NCI-H510A treated with DMSO at 0.1 percent for 48 hours (cell line): Measurements from ENCODE around the gene MDM2.
"Not testable (repeated sequence)": the region's sequence is repeated elsewhere in the genome, so short reads cannot be mapped to it uniquely, and the experiment has no call there.

Experiments used
- DNase-seq: peaks from one replicate; lab custom pipeline; 2025; lab: John Stamatoyannopoulos, UW

Gene MDM2

DNA sequence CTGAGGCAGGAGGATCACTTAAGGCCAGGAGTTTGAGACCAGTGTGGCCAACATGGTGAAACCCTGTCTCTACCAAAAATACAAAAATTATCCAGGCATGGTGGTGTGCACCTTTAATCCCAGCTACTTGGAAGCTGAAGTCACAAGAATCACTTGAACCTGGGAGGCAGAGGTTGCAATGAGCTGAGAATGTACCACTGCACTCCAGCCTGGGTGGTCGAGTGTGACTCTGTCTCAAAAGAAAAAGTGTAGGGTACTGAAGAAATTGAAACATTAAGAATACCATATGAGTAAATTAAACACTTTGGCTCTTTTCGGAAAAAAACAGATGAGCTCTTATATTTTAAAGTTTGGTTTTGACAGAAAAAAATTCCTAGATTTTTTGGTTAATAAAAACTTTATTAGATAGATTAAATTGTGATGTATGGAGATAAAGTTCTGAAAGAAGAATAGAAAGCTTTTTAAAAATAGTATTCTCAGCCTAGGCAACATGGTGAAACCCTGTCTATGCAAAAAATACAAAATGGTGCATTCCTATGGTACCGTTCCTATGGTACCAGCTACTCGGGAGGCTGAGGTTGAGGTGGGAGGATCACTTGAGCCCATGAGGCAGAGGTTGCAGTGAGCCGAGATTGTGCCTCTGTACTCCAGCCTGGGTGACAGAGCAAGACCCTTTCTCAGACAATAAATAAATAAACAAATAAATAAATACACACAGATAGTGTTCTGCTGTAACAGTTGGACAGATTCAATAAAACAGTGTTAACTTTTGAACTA is 20.1 kb downstream of the MDM2 start:
- DNase-seq, result no peak

DNA sequence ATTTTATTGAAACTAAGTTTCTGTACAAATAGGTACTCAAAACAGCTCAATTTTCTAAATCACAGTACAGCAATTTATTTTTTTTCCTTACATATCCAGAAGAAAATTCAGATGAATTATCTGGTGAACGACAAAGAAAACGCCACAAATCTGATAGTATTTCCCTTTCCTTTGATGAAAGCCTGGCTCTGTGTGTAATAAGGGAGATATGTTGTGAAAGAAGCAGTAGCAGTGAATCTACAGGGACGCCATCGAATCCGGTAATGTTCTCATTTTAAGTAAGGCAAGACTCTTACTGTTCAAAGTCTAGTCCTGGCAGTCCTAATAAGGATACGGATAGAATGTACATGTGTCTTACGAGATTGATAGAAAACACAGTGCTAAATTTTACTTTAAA is 20.7 kb downstream of the MDM2 start:
- DNase-seq, result no peak

GRCh38 chr12:68831272-68831671 is 23.3 kb downstream of the MDM2 start:
- no peak for DNase-seq

GRCh38 chr12:68831751-68832503 is 23.9 kb downstream of the MDM2 start:
- DNase-seq, result no peak

GRCh38 chr12:68832504-68832867 is 24.5 kb downstream of the MDM2 start:
- DNase-seq, result no peak

DNA sequence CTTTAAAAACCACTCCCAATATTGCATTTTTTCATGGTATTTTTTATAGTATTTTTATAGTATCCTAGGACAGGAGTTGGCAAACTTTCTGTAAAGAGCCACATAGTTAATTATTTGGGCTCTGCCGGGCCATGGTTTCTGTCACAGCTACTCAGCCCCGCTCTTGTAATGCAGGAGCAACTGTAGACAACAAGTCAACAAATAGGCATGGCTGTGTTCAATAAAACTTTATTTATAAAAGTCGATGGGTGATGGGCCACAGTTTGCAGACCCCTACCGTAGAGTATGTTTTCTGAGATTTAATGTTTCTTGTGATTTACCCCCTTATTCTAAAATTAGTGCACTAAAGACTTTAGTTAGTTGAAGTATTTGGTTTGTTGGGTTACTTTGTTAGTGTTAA is 25.5 kb downstream of the MDM2 start:
- DNase-seq, result no peak

- DNase-seq, result no peak
Observed at GRCh38 chr12:68835333-68835908, 27.4 kb downstream of the MDM2 start.

GRCh38 chr12:68837215-68837614 is 29.2 kb downstream of the MDM2 start:
- DNase-seq, result no peak

DNA sequence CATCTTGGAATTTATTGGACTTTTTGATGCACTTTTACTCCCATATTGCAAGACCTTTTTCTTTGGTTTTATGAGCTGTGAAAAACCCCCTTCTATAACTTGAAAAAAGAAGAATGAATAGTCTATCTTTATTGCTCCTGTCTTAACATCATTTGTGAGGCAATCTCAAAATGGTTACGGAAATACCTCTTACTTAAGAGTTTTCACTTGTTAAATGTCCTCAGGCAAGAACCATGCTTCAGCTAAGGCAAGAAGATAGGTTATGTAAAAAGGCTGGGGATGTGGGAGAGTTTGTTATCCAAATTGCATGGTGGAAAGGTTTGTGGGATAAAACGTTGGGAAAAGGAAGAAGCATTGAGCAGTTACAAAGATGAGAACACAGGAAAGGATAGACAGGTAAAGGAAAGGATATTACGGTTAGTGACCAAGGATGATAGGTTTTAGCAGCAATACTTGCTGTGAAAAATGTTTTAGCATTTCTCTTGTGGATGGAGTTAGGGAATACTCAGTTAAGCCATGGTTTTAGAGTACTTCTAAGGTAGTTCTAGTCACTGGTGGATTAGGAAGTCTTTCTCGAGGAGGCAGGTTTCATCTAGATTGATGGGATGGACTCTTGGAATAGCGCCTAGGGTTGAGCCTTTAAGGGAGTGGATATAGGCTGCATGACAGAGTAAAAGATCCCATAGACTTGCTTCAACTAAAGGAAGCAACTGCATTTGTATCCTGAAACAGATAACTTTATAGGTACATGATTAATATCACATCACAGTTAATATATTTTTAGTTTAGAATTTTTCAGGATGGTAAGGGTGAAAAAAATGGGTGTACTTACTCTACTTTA is 30.3 kb downstream of the MDM2 start:
- DNase-seq, result no peak

- DNase-seq, result no peak
Observed at GRCh38 chr12:68839183-68840147, 31.5 kb downstream of the MDM2 start.

DNA sequence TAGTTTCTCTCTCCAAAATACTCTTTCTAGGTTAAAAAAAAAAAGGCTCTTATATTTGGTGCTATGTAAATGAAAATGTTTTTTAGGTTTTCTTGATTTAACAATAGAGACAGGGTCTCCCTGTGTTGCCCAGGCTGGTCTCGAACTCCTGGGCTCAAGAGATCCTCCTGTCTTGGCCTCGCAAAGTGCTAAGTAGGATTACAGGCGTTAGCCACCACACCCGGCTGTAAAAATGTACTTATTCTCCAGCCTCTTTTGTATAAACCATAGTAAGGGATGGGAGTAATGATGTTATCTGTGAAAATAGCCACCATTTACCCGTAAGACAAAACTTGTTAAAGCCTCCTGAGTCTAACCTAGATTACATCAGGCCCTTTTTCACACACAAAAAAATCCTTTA is 33.2 kb downstream of the MDM2 start:
- not testable (repeated sequence) for DNase-seq

GRCh38 chr12:68841717-68842116 is 33.7 kb downstream of the MDM2 start:
- no peak for DNase-seq

DNA sequence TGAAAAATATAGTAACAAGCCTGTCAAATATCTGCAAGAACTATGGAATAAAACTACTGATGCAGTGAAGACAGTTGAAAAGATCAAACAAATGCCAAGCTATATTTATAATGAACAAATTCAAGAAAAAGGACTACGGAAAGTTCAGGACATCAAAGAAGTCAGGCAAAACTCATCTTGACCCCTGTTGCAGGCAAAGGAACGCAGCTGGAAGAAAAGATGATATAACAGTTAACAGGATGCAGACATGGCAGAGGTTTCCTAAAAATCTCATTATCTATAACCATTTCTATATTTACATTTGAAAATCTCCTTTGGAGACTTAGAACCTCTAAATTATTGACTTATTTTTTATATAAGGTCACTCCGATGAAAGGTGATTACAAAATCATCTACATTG is 34.1 kb downstream of the MDM2 start:
- DNase-seq, result no peak

DNA sequence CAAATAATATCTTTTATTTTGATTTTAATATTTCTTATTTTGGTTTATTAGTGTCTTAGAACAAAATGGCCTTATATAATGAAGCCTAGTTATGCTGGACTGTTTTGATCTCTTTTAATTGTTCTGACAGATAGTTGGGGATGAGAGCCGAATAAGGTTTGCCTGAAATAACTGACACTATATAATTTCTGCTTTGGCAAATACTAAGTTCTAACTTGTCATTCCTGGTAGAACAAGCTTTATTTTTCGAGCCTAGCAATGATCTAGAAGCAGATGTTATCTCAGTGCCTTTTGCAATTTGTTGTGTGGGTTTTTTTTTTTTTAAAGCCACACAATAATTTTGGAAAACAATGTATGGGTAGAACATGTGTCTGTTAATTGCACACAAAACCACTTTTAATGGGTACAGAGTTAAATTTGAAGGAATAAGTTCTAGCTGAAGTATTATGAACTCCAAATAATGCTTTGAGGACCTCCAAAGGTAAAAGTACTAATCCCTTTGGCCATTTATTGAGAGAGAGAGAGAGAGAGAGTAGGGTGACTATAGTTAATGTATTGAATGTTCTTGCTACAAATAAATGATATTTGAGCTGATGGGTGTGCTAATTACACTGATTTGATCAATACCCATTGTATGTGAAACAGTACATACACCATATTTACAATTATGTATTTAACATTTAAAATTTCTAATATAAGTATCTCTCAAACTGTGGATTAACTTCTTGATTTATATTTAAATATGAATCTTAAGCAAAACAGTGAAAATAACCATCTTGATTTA is 35.0 kb downstream of the MDM2 start:
- DNase-seq, result no peak

- DNase-seq, result no peak
Observed at GRCh38 chr12:68844318-68844745, 36.4 kb downstream of the MDM2 start.

- no peak for DNase-seq
Observed at GRCh38 chr12:68844788-68845695, 37.1 kb downstream of the MDM2 start.

GRCh38 chr12:68846811-68847210 is 38.8 kb downstream of the MDM2 start:
- DNase-seq, result no peak

GRCh38 chr12:68850390-68850789 is 42.4 kb downstream of the MDM2 start:
- no peak for DNase-seq

DNA sequence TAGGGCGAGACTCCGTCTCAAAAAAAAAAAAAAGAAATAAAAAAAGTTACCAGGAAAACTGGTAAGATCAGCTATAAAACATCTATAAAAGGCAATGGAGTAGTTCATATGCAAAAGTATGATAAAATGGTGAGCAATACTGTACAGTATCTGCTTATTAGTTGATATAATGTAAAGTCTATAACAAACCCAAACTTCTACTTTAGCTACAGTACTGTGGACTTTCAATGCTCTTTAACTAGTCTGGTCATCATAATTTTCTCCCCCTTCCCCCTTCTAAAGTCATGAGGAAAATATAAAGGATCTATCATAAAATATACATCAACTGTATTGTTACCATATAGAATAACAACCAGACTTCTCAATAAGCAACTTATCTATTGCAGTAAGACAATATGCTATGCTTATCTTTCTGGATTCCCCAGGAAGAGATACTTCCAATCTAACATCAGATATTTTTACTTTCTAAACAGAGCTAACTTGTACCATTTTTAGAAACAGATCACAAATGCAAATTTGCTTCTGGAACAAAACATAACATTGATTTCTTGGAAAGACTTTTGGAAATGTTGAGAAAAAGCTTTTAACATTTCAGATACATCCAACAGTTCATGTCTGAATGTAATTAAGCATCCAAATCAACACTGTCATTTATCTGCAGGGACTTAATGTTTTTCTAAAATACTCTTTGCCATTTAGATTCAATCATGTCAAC is 43.8 kb downstream of the MDM2 start:
- no peak for DNase-seq
